SK-N-SH (cell line): Measurements from ENCODE around the gene CCNL2. TPM values are rescaled to one million over a fixed set of nuclear protein-coding genes. Genes with fewer than 3 reads are reported as not detected.

ENCODE experiments used
- CTCF ChIA-PET: fragments of 300-600, 350-600 bp; formaldehyde crosslinking; extraction: SDS; loops from one replicate; lab custom pipeline; 2021; lab: Yijun Ruan, JAX
- POLR2A ChIA-PET: fragments of 350-600 bp; sonication (Branson Sonifier 250); formaldehyde crosslinking; extraction: SDS; loops from one replicate; lab custom pipeline; 2020; ENCODE audit warnings: antibody characterized with exemption, inconsistent platforms; lab: Yijun Ruan, JAX
- DNase-seq: peaks from one replicate; pipeline ENCODE4 v3.0.0; 2012
- H2AFZ ChIP-seq: fragments of 200-600 bp; sonication (generic); 2 replicates; pipeline ENCODE4 v1.8.1; 2016; ENCODE audit warnings: antibody characterized with exemption, mild to moderate bottlenecking, low read depth
- H3F3A ChIP-seq: fragments of 200-600 bp; sonication (generic); replicated peaks from 2 replicates; pipeline ENCODE3; 2016; ENCODE audit warnings: antibody characterized with exemption, mild to moderate bottlenecking; ENCODE audit not compliant: insufficient read depth
- H3K27ac ChIP-seq, 2 experiments: fragments of 200-500 bp in 1 of 2; fragments of 200-600 bp in 1 of 2; sonication (Bioruptor generic) in 1 of 2; sonication (generic), shearing (Covaris generic) in 1 of 2; 2 replicates each; pipeline versions ENCODE4 v1.5.1 to v1.6.1; 2014 to 2016; ENCODE audit warnings: low read depth in 2 of 2, inconsistent platforms in 1 of 2, low read length in 1 of 2, mild to moderate bottlenecking in 1 of 2, mixed read lengths in 1 of 2
- H3K27me3 ChIP-seq: fragments of 200-600 bp; sonication (generic), shearing (Covaris generic); 2 replicates; pipeline ENCODE4 v1.6.1; 2016; ENCODE audit warnings: mixed run types; ENCODE audit not compliant: insufficient read depth
- H3K36me3 ChIP-seq, 2 experiments: fragments of 200-500 bp in 1 of 2; fragments of 200-600 bp in 1 of 2; sonication (Bioruptor generic) in 1 of 2; sonication (generic) in 1 of 2; replicated peaks in 1 of 2; 2 replicates each; pipeline versions ENCODE3 to v1.5.1; 2014 to 2016; ENCODE audit warnings: low read length in 1 of 2, mild to moderate bottlenecking in 1 of 2; ENCODE audit not compliant: insufficient read depth in 2 of 2, control insufficient read depth in 1 of 2
- H3K4me1 ChIP-seq, 2 experiments: fragments of 200-500 bp in 1 of 2; fragments of 200-600 bp in 1 of 2; sonication (Bioruptor generic) in 1 of 2; sonication (generic), shearing (Covaris generic) in 1 of 2; 2 replicates each; pipeline versions ENCODE4 v1.5.1 to v1.6.1; 2014 to 2016; ENCODE audit warnings: low read depth in 1 of 2, low read length in 1 of 2, mixed run types in 1 of 2; ENCODE audit not compliant: insufficient read depth in 2 of 2, control insufficient read depth in 1 of 2
- H3K4me2 ChIP-seq: fragments of 200-600 bp; sonication (generic), shearing (Covaris generic); 2 replicates; pipeline ENCODE4 v1.6.1; 2017; ENCODE audit warnings: mixed run types
- H3K4me3 ChIP-seq, 2 experiments: fragments of 200-500 bp in 1 of 2; fragments of 200-600 bp in 1 of 2; sonication (Bioruptor generic) in 1 of 2; sonication (generic), shearing (Covaris generic) in 1 of 2; 2 replicates each; pipeline versions ENCODE4 v1.5.1 to v1.8.1; 2014 to 2016; ENCODE audit warnings: low read depth in 2 of 2, inconsistent platforms in 1 of 2, low read length in 1 of 2, mild to moderate bottlenecking in 1 of 2, mixed read lengths in 1 of 2, moderate library complexity in 1 of 2
- H3K79me2 ChIP-seq: fragments of 200-600 bp; sonication (generic); 2 replicates; pipeline ENCODE4 v1.8.1; 2017; ENCODE audit warnings: mild to moderate bottlenecking; ENCODE audit not compliant: insufficient read depth
- H3K9ac ChIP-seq: fragments of 200-600 bp; sonication (generic); 2 replicates; pipeline ENCODE4 v1.6.1; 2017; ENCODE audit warnings: mixed run types
- H3K9me2 ChIP-seq: fragments of 200-600 bp; sonication (generic); 2 replicates; pipeline ENCODE4 v1.6.1; 2017; ENCODE audit warnings: mixed run types
- H3K9me3 ChIP-seq: fragments of 200-600 bp; sonication (generic); 2 replicates; pipeline ENCODE4 v1.6.1; 2017; ENCODE audit warnings: mixed run types, mild to moderate bottlenecking, moderate library complexity
- H4K20me1 ChIP-seq: fragments of 200-600 bp; sonication (generic); 2 replicates; pipeline ENCODE4 v1.6.1; 2017; ENCODE audit warnings: mild to moderate bottlenecking, mixed run types; ENCODE audit not compliant: insufficient read depth
- CHD2 ChIP-seq: fragments of 150-350 bp; IDR thresholded peaks from 2 replicates; pipeline ENCODE4 v1.6.1; 2018; ENCODE audit warnings: low read length; ENCODE audit not compliant: partially characterized antibody
- CTCF ChIP-seq: fragments of 200-600 bp; sonication (generic); IDR thresholded peaks from 2 replicates; pipeline ENCODE4 v1.6.1; 2017; ENCODE audit warnings: antibody characterized with exemption, mild to moderate bottlenecking, moderate library complexity
- ELF1 ChIP-seq: IDR thresholded peaks from 2 replicates; pipeline ENCODE4 v1.4.0; 2012
- EP300 ChIP-seq, 2 experiments: IDR thresholded peaks; 2 replicates each; pipeline versions ENCODE4 v1.4.0 to v1.6.1; 2012; ENCODE audit warnings: borderline replicate concordance in 1 of 2, low read depth in 1 of 2, low read length in 1 of 2
- EZH2phosphoT487 ChIP-seq: fragments of 200-600 bp; sonication (generic); IDR thresholded peaks from 2 replicates; pipeline ENCODE4 v1.6.1; 2017; ENCODE audit warnings: low read depth, mixed run types, mild to moderate bottlenecking, antibody characterized with exemption, moderate library complexity, borderline replicate concordance
- FOSL2 ChIP-seq: IDR thresholded peaks from 2 replicates; pipeline ENCODE4 v1.4.0; 2012; ENCODE audit warnings: low read depth, mild to moderate bottlenecking, moderate library complexity, borderline replicate concordance
- FOXJ3 ChIP-seq: sonication (generic); formaldehyde crosslinking; IDR thresholded peaks from 2 replicates; pipeline ENCODE4 v1.5.1; 2020; ENCODE audit warnings: mild to moderate bottlenecking, missing genetic modification reagents
- GABPA ChIP-seq: IDR thresholded peaks from 2 replicates; pipeline ENCODE4 v1.4.0; 2012; ENCODE audit warnings: low read depth, mild to moderate bottlenecking
- GATA2 ChIP-seq: sonication (generic); formaldehyde crosslinking; IDR thresholded peaks from 2 replicates; pipeline ENCODE4 v1.5.0; 2020; ENCODE audit warnings: mild to moderate bottlenecking, missing genetic modification reagents
- JUND ChIP-seq: IDR thresholded peaks from 2 replicates; pipeline ENCODE4 v1.4.0; 2012
- MAX ChIP-seq: IDR thresholded peaks from 2 replicates; pipeline ENCODE4 v1.4.0; 2012; ENCODE audit warnings: low read depth
- MXI1 ChIP-seq: IDR thresholded peaks from 2 replicates; pipeline ENCODE4 v1.6.1; 2012; ENCODE audit warnings: mild to moderate bottlenecking, low read depth, low read length, improper control_type of control experiment
- NFIC ChIP-seq: IDR thresholded peaks from 2 replicates; pipeline ENCODE4 v1.4.0; 2012; ENCODE audit warnings: borderline replicate concordance
- NRF1 ChIP-seq: IDR thresholded peaks from 2 replicates; pipeline ENCODE4 v1.6.1; 2012; ENCODE audit warnings: low read depth, mild to moderate bottlenecking, low read length
- POLR2AphosphoS5 ChIP-seq: IDR thresholded peaks from 2 replicates; pipeline ENCODE4 v1.6.1; 2012; ENCODE audit warnings: low read depth, low read length
- RAD21 ChIP-seq: IDR thresholded peaks from 2 replicates; pipeline ENCODE4 v1.6.1; 2012; ENCODE audit warnings: mild to moderate bottlenecking, low read length
- RCOR1 ChIP-seq: fragments of 150-350 bp; IDR thresholded peaks from 2 replicates; pipeline ENCODE4 v1.6.1; 2017; ENCODE audit warnings: antibody characterized with exemption, low read length
- SIN3A ChIP-seq: IDR thresholded peaks from 2 replicates; pipeline ENCODE4 v1.6.1; 2012; ENCODE audit warnings: low read depth, mild to moderate bottlenecking, low read length, moderate library complexity, borderline replicate concordance
- SMC3 ChIP-seq: IDR thresholded peaks from 2 replicates; pipeline ENCODE4 v1.6.1; 2012; ENCODE audit warnings: low read depth, low read length, improper control_type of control experiment
- TAF1 ChIP-seq: IDR thresholded peaks from 2 replicates; pipeline ENCODE4 v1.6.1; 2012; ENCODE audit warnings: low read depth, mild to moderate bottlenecking, low read length, moderate library complexity, borderline replicate concordance
- TCF12 ChIP-seq: IDR thresholded peaks from 2 replicates; pipeline ENCODE4 v1.4.0; 2012
- TEAD4 ChIP-seq: IDR thresholded peaks from 2 replicates; pipeline ENCODE4 v1.4.0; 2012; ENCODE audit warnings: mild to moderate bottlenecking, borderline replicate concordance; ENCODE audit not compliant: insufficient read depth
- YY1 ChIP-seq: IDR thresholded peaks from 2 replicates; pipeline ENCODE4 v1.4.0; 2012; ENCODE audit warnings: low read depth, mild to moderate bottlenecking
- ZBTB33 ChIP-seq: IDR thresholded peaks from 2 replicates; pipeline ENCODE4 v1.4.0; 2012; ENCODE audit warnings: low read depth, borderline replicate concordance
- WGBS: methylation state at CpG from one replicate; pipeline ENCODE4 v1.1.6; 2017; ENCODE audit warnings: low lambda C conversion rate; 5-methylcytosine and 5-hydroxymethylcytosine counted together
- polyA plus RNA-seq, 3 experiments: library from polyadenylated mRNA; depleted of rRNA; stranded (reverse); fragments of >200 nt; gene quantifications; 2 replicates each; pipeline ENCODE4 v1.2.3, GENCODE V29; 2012
- TF ChIP-seq, protein P1 (sequence below): fragments of 150-350 bp; IDR thresholded peaks from 2 replicates; pipeline ENCODE4 v1.6.1; 2016; ENCODE audit warnings: mild to moderate bottlenecking, low read depth, low read length
- TF ChIP-seq, protein P2 (sequence below): IDR thresholded peaks from 2 replicates; pipeline ENCODE4 v1.4.0; 2012; ENCODE audit warnings: low read depth, borderline replicate concordance
- TF ChIP-seq, protein P3 (sequence below): IDR thresholded peaks from 2 replicates; pipeline ENCODE4; 2012

CCNL2 gene
- 362 and 475 TPM in 2 replicates for polyA plus RNA-seq (2012; rRNA removed)
- 51.6 and 68.2 TPM in 2 replicates for polyA plus RNA-seq (2012; cell fraction: cytosol; rRNA removed)
- 3,259 and 3,720 TPM in 2 replicates for polyA plus RNA-seq (2012; cell fraction: nucleus; rRNA removed)

DNA sequence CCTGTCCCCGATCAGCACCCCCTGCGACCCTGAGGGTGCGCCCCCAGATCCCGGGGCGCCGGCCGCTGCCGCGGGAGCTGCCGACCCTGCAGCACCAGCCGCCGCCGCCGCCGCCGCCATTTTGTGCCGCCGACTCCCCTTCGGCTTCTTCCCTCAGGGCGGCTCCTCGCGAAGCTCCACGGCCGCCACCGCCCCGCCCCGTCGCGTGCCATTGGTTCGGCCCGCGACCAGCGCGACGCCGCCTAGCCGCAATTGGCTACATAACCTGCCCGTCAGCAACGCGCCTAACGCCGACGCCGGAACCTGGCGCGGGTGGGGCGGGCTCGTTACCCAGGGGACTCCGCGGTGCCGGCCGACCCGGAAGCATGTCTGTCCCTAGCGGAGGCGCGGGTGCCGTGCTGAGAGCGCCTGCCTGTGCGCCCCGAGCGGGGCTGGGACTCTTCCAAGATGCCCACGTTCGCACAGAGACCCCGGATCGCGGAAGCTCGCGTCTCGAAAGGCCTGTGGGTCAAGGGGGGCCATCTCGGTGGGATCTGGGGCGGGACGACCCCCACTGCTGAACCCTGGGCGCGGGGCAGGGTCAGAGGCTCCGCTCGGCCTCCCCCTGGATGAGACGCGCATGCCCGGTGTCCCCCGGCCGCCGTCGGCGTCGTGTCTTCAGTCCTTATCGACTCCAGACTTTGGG is at the start of gene CCNL2:
CCNL2 (minus strand) TSS at position 149 of the 685 bp plus-strand sequence; CDS start at position 120, 29 bp downstream.
- no peaks in the 10 kb centered on the region for H3K9me2 ChIP-seq
- ChIA-PET CTCF (interaction anchor here (0.7 to 3.8 kb wide), 8 partner anchors 8 to 219 kb away, joined by 3 to 16 read pairs (median 3); partner anchors contain the start of genes ATAD3A and MRPL20), POLR2A (interaction anchor here (0.6 to 2.1 kb wide), 6 partner anchors 8 to 28 kb away, joined by 3 to 15 read pairs (median 6); partner anchors contain the start of genes AURKAIP1 and MRPL20)
- H4K20me1 ChIP-seq = no peaks in the 10 kb centered on the region
- H3K4me2 ChIP-seq = peak within 1 kb of the TSS; percentile 94
- peaks cover 28% of the 10 kb centered on the region for H3F3A ChIP-seq
- peak within 1 kb of the TSS; percentile 72 to 85 for H3K27ac ChIP-seq
- H3K9me3 ChIP-seq = no peaks in the 10 kb centered on the region
- peaks cover 6 to 23% of the 10 kb centered on the region in 2 experiments; a peak in 1 of 4 replicates for H3K4me1 ChIP-seq
- peak; percentile 99 for DNase-seq
- peaks cover 91% of the 10 kb centered on the region for H3K79me2 ChIP-seq
- H3K36me3 ChIP-seq = peaks cover 24 to 35% of the 10 kb centered on the region in 2 experiments
- H3K9ac ChIP-seq = peak within 1 kb of the TSS; percentile 93
- peak within 1 kb of the TSS; percentile 63; the same call in 1 of the 2 replicates for H2AFZ ChIP-seq
- peak within 1 kb of the TSS; percentile 74 to 78 for H3K4me3 ChIP-seq
- no peaks in the 10 kb centered on the region for H3K27me3 ChIP-seq
- no CpG with 5 or more reads among the region's 86 CpGs for WGBS
- no peak for TF ChIP-seq SMC3
- no peak for TF ChIP-seq SIN3A
- peak; percentile 76 for TF ChIP-seq POLR2AphosphoS5
- no peak for TF ChIP-seq RAD21
- peak; percentile 53 for TF ChIP-seq CTCF
- TF ChIP-seq ELF1 = peak; percentile 95
- peak; percentile 46 for TF ChIP-seq TAF1
- peak; percentile 91 for TF ChIP-seq YY1
- no peak for TF ChIP-seq RCOR1
- TF ChIP-seq MAX = peak; percentile 85; the same call in 1 of the 2 replicates
- TF ChIP-seq CHD2 = peak; percentile 91
- TF ChIP-seq, protein P1, sequence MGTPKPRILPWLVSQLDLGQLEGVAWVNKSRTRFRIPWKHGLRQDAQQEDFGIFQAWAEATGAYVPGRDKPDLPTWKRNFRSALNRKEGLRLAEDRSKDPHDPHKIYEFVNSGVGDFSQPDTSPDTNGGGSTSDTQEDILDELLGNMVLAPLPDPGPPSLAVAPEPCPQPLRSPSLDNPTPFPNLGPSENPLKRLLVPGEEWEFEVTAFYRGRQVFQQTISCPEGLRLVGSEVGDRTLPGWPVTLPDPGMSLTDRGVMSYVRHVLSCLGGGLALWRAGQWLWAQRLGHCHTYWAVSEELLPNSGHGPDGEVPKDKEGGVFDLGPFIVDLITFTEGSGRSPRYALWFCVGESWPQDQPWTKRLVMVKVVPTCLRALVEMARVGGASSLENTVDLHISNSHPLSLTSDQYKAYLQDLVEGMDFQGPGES = peak; percentile 91
- no peak for TF ChIP-seq EZH2phosphoT487
- TF ChIP-seq, protein P2, sequence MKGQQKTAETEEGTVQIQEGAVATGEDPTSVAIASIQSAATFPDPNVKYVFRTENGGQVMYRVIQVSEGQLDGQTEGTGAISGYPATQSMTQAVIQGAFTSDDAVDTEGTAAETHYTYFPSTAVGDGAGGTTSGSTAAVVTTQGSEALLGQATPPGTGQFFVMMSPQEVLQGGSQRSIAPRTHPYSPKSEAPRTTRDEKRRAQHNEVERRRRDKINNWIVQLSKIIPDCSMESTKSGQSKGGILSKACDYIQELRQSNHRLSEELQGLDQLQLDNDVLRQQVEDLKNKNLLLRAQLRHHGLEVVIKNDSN = no peak
- peak; percentile 94 for TF ChIP-seq MXI1
- TF ChIP-seq GATA2 = no peak
- TF ChIP-seq, protein P3, sequence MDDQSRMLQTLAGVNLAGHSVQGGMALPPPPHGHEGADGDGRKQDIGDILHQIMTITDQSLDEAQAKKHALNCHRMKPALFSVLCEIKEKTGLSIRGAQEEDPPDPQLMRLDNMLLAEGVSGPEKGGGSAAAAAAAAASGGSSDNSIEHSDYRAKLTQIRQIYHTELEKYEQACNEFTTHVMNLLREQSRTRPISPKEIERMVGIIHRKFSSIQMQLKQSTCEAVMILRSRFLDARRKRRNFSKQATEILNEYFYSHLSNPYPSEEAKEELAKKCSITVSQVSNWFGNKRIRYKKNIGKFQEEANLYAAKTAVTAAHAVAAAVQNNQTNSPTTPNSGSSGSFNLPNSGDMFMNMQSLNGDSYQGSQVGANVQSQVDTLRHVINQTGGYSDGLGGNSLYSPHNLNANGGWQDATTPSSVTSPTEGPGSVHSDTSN = peak; percentile 100
- TF ChIP-seq FOXJ3 = no peak
- no peak for TF ChIP-seq NFIC
- peak; percentile 89 for TF ChIP-seq GABPA
- TF ChIP-seq TCF12 = no peak
- TF ChIP-seq TEAD4 = no peak
- TF ChIP-seq FOSL2 = no peak
- peak; percentile 52 for TF ChIP-seq NRF1
- peak in 1 of 2 experiments; percentile 20; a peak in 1 of 4 replicates for TF ChIP-seq EP300 (IDR thresholded peaks at IDR 0.05; ENCODE audit: borderline replicate concordance in 1 of 2, low read depth in 1 of 2, low read length in 1 of 2)
- TF ChIP-seq ZBTB33 = peak; percentile 80
- no peak for TF ChIP-seq JUND
